Measurements from ENCODE around the gene ZFAND3. TPM values are rescaled to one million over a fixed set of nuclear protein-coding genes. Genes with fewer than 3 reads are reported as not detected.

ZFAND3 gene
- total and polyA plus RNA-seq, 2 of the 4 experiments (the other 2 are of a cell fraction), result 10.9 to 26.7 TPM

GRCh38 chr6:38067263-38067980 lies 247.9 kb downstream of the ZFAND3 start:
- Histone ChIP-seq H3K18ac (ENCODE audit: low read depth, low read length) (no peak overlapping the region), H2AK9ac (replicated peaks; ENCODE audit: low read depth, low read length, poor library complexity) (no peak overlapping the region), H2BK120ac (ENCODE audit: low read depth, low read length) (no peak overlapping the region), H3K4ac (ENCODE audit: low read depth, low read length) (no peak overlapping the region), H3K9me3 (ENCODE audit: control insufficient read depth, insufficient read depth, low read length) (no peaks in the 10 kb centered on the region), H3K9me1 (ENCODE audit: insufficient read depth, low read length) (peaks cover 4% of the 10 kb centered on the region), H4K8ac (ENCODE audit: low read depth in 2 of 2, low read length in 2 of 2) (no peak overlapping the region), H2BK20ac (ENCODE audit: low read depth, low read length) (no peak overlapping the region), H3K14ac (replicated peaks; ENCODE audit: low read depth, low read length) (no peak overlapping the region), H2BK5ac (ENCODE audit: low read depth, low read length, poor library complexity, severe bottlenecking) (no peak overlapping the region), H2BK15ac (ENCODE audit: low read depth, low read length) (no peak overlapping the region), H3K4me1 (ENCODE audit: control insufficient read depth, insufficient read depth, low read length) (peaks cover 6% of the 10 kb centered on the region), H3K27ac (ENCODE audit: insufficient read depth, low read length) (no peak overlapping the region), H4K5ac (ENCODE audit: low read depth, low read length) (no peak overlapping the region), H3K36me3 (ENCODE audit: control insufficient read depth, insufficient read depth, low read length) (peaks cover 12% of the 10 kb centered on the region), H3K79me1 (ENCODE audit: low read depth in 1 of 2, low read length in 2 of 2) (peaks cover 36 to 52% of the 10 kb centered on the region in 2 experiments), H3K27me3 (ENCODE audit: control insufficient read depth, insufficient read depth, low read length) (no peaks in the 10 kb centered on the region), H2AFZ (replicated peaks; ENCODE audit: low read length, poor library complexity) (no peak overlapping the region), H3K23ac (ENCODE audit: low read depth, low read length) (no peak overlapping the region), H3K56ac (ENCODE audit: extremely low read depth, insufficient read depth, low read length) (no peak overlapping the region), H3K9ac (ENCODE audit: low read depth, low read length) (no peak overlapping the region), H4K91ac (ENCODE audit: insufficient read depth, low read depth, low read length) (no peak overlapping the region), H2AK5ac (ENCODE audit: low read depth, low read length) (no peak overlapping the region), H3K4me3 (ENCODE audit: insufficient read depth, low read depth, low read length) (no peak overlapping the region), H4K20me1 (ENCODE audit: insufficient read depth, low read length) (peaks cover 38% of the 10 kb centered on the region; the same call in 1 of the 2 replicates), H3K4me2 (ENCODE audit: low read depth, low read length) (no peak overlapping the region)
- ChIA-PET POLR2A (ENCODE audit: unreplicated experiment) (no interaction called here), CTCF (no interaction called here)
- no CpG with 5 or more reads among the region's 2 CpGs for WGBS, 2 experiments (ENCODE audit: extremely low coverage in 2 of 2, insufficient read length in 1 of 2)
- in situ Hi-C loops (cut with MboI; ENCODE audit: low sequenced_read_pairs) (no loop called here), intact Hi-C loops (cut with micrococcal nuclease) (no loop called here), dilution Hi-C loops (cut with HindIII; ENCODE audit: low sequenced_read_pairs, unreplicated experiment) (no loop called here)
- ATAC-seq (ENCODE audit: low read depth) (no peak), DNase-seq (no peak)
- BruUV-seq (replicated peaks), result no TSS peak
- TF ChIP-seq CEBPB (IDR thresholded peaks at IDR 0.05; ENCODE audit: low read depth, low read length) (no peak), MXI1 (IDR thresholded peaks at IDR 0.05; ENCODE audit: borderline replicate concordance, low read depth, low read length) (no peak), USF2 (IDR thresholded peaks at IDR 0.05; ENCODE audit: low read depth, low read length) (no peak), CHD1 (IDR thresholded peaks at IDR 0.05; ENCODE audit: low read depth, low read length) (no peak), RFX5 (IDR thresholded peaks at IDR 0.05; ENCODE audit: low read depth, low read length) (no peak), POLR2A (IDR thresholded peaks at IDR 0.05; ENCODE audit: low read depth, low read length) (no peak), MAZ (IDR thresholded peaks at IDR 0.05; ENCODE audit: borderline replicate concordance, low read depth, low read length) (no peak), RAD21 (IDR thresholded peaks at IDR 0.05; ENCODE audit: low read length) (no peak), SMC3 (IDR thresholded peaks at IDR 0.05; ENCODE audit: low read depth, low read length) (no peak), CTCF (conservative IDR thresholded peaks at IDR 0.05; ENCODE audit: low read depth, low read length) (no peak), FOS (IDR thresholded peaks at IDR 0.05; ENCODE audit: low read depth, low read length) (no peak), RCOR1 (IDR thresholded peaks at IDR 0.05; ENCODE audit: insufficient replicate concordance, low read length) (no peak), BHLHE40 (IDR thresholded peaks at IDR 0.05; ENCODE audit: low read depth, low read length) (no peak), MAFK (IDR thresholded peaks at IDR 0.05; ENCODE audit: low read depth, low read length) (no peak), NFE2L2 (IDR thresholded peaks at IDR 0.05; ENCODE audit: low read depth, low read length) (no peak), ELK1 (IDR thresholded peaks at IDR 0.05; ENCODE audit: borderline replicate concordance, low read depth, low read length) (no peak)

Data from IMR-90 (cell line).